PC-3 (cell line): ENCODE results near the gene MOB3A. TPM values are rescaled to one million over a fixed set of nuclear protein-coding genes. Genes with fewer than 3 reads are reported as not detected.

Experiments used
- ATAC-seq: fragments of 200-7000 bp; cut with Tn5 transposase; 2 replicates; pipeline ENCODE4 v1.9.1; 2020; ENCODE audit warnings: mild to moderate bottlenecking, moderate library complexity
- BruUV-seq: library from RNA; stranded (reverse); fragments of 400-500 nt; replicated peaks from 2 replicates; lab custom pipeline; 2021; lab: Mats Ljungman, UMichigan
- CTCF ChIA-PET: fragments of 300-600 bp; sonication (Branson Sonifier 250); formaldehyde crosslinking; loops from one replicate; lab custom pipeline; 2022; ENCODE audit warnings: antibody characterized with exemption; lab: Charles Lee
- POLR2A ChIA-PET: fragments of 300-600 bp; sonication (Branson Sonifier 250); formaldehyde crosslinking; loops from one replicate; lab custom pipeline; 2022; ENCODE audit warnings: antibody characterized with exemption; ENCODE audit not compliant: unreplicated experiment; lab: Charles Lee
- DNase-seq: peaks from one replicate; pipeline ENCODE4 v3.0.0-alpha.2; 2015
- H2AFZ ChIP-seq: fragments of 300-600 bp; sonication (generic); 2 replicates; pipeline ENCODE4 v1.6.0; 2016; ENCODE audit warnings: antibody characterized with exemption, low read length
- H3F3A ChIP-seq: fragments of 300-600 bp; sonication (generic); one replicate; pipeline ENCODE4 v1.6.0; 2017; ENCODE audit warnings: antibody characterized with exemption, low read length, control low read depth, mild to moderate bottlenecking; ENCODE audit not compliant: unreplicated experiment
- H3K27ac ChIP-seq: fragments of 300-600 bp; sonication (generic); 2 replicates; pipeline ENCODE4 v1.5.1; 2016; ENCODE audit warnings: mild to moderate bottlenecking, low read length
- H3K27me3 ChIP-seq: fragments of 300-600 bp; sonication (generic); 2 replicates; pipeline ENCODE4 v1.6.1; 2016; ENCODE audit warnings: low read length, mixed read lengths
- H3K36me3 ChIP-seq: fragments of 300-600 bp; sonication (generic); 2 replicates; pipeline ENCODE4 v1.6.1; 2016; ENCODE audit warnings: low read depth, mixed run types, low read length, mixed read lengths
- H3K4me1 ChIP-seq: fragments of 300-600 bp; sonication (generic); 2 replicates; pipeline ENCODE4 v1.5.1; 2016; ENCODE audit warnings: low read length; ENCODE audit not compliant: insufficient read depth
- H3K4me2 ChIP-seq: fragments of 300-600 bp; sonication (generic); 2 replicates; pipeline ENCODE4 v1.6.0; 2016; ENCODE audit warnings: low read length
- H3K4me3 ChIP-seq: fragments of 300-600 bp; sonication (generic); 2 replicates; pipeline ENCODE4 v1.5.1; 2016; ENCODE audit warnings: mild to moderate bottlenecking, low read length, mixed read lengths
- H3K79me2 ChIP-seq: fragments of 300-600 bp; sonication (generic); 2 replicates; pipeline ENCODE4 v1.6.1; 2017; ENCODE audit warnings: low read length, mixed read lengths
- H3K9ac ChIP-seq: fragments of 300-600 bp; sonication (generic); 2 replicates; pipeline ENCODE4 v1.6.0; 2016; ENCODE audit warnings: mild to moderate bottlenecking, low read length
- H3K9me2 ChIP-seq: fragments of 300-600 bp; sonication (generic); replicated peaks from 2 replicates; pipeline ENCODE4 v1.6.1; 2016; ENCODE audit warnings: mixed run types, low read length, mixed read lengths
- H3K9me3 ChIP-seq: fragments of 300-600 bp; sonication (generic); 2 replicates; pipeline ENCODE4 v1.6.1; 2016; ENCODE audit warnings: low read length, mixed read lengths
- H4K20me1 ChIP-seq: fragments of 300-600 bp; sonication (generic); 2 replicates; pipeline ENCODE4 v1.6.1; 2016; ENCODE audit warnings: low read length, mixed read lengths
- CTCF ChIP-seq: fragments of 300-600 bp; sonication (generic); conservative IDR thresholded peaks from 2 replicates; pipeline ENCODE4 v1.5.1; 2017; ENCODE audit warnings: antibody characterized with exemption, low read depth, mild to moderate bottlenecking, low read length
- EZH2 ChIP-seq: fragments of 300-600 bp; sonication (generic); IDR thresholded peaks from one replicate; pipeline ENCODE4 v1.6.1; 2017; ENCODE audit warnings: antibody characterized with exemption, mild to moderate bottlenecking, low read length; ENCODE audit not compliant: unreplicated experiment
- EZH2phosphoT487 ChIP-seq: fragments of 300-600 bp; sonication (generic); IDR thresholded peaks from 2 replicates; pipeline ENCODE4 v1.6.1; 2018; ENCODE audit warnings: mild to moderate bottlenecking, antibody characterized with exemption, low read length, borderline replicate concordance
- intact Hi-C: fragments of 100-400 bp; cut with micrococcal nuclease; formaldehyde crosslinking; loops from 2 replicates; pipeline ENCODE4 v1.9.0; 2023
- total RNA-seq: library from RNA; depleted of rRNA; stranded (reverse); fragments of >200 nt; gene quantifications from 2 replicates; pipeline ENCODE4 v1.2.3, GENCODE V29; 2014

MOB3A gene
- total RNA-seq, 1 experiment from 2014 or later = 15.1 TPM

- H3K4me1 ChIP-seq = no peaks in the 10 kb centered on the region
- no peak overlapping the region for H3K9ac ChIP-seq
- H3K9me3 ChIP-seq = no peaks in the 10 kb centered on the region
- DNase-seq (no peak), ATAC-seq (no peak)
- H2AFZ ChIP-seq = no peak overlapping the region
- no peak overlapping the region for H3K27ac ChIP-seq
- peaks cover 10% of the 10 kb centered on the region; the same call in 1 of the 2 replicates for H3K36me3 ChIP-seq
- no peaks in the 10 kb centered on the region for H3F3A ChIP-seq
- no peaks in the 10 kb centered on the region for H4K20me1 ChIP-seq
- intact Hi-C loops = no loop called here
- no peaks in the 10 kb centered on the region for H3K9me2 ChIP-seq
- TF ChIP-seq EZH2 (no peak), CTCF (no peak), EZH2phosphoT487 (no peak)
- no peak overlapping the region for H3K4me3 ChIP-seq
- ChIA-PET CTCF (interaction anchor here (0.6 kb wide), 1 partner anchor 205 kb away, joined by 3 read pairs; the partner anchor contains the start of genes LSM7 and SPPL2B), POLR2A (no interaction called here)
- BruUV-seq = no TSS peak
- H3K79me2 ChIP-seq = no peaks in the 10 kb centered on the region
- no peaks in the 10 kb centered on the region for H3K27me3 ChIP-seq
- no peak overlapping the region for H3K4me2 ChIP-seq
Measured at GRCh38 chr19:2122982-2123381, 26.9 kb upstream of the MOB3A start.

- TF ChIP-seq CTCF (no peak), EZH2phosphoT487 (no peak), EZH2 (no peak)
- Histone ChIP-seq H3K9ac (no peak overlapping the region), H3F3A (no peaks in the 10 kb centered on the region), H3K27ac (no peak overlapping the region), H3K9me2 (no peaks in the 10 kb centered on the region), H3K36me3 (peaks cover 10% of the 10 kb centered on the region; the same call in 1 of the 2 replicates), H3K4me2 (no peak overlapping the region), H3K27me3 (no peaks in the 10 kb centered on the region), H3K79me2 (no peaks in the 10 kb centered on the region), H3K9me3 (no peaks in the 10 kb centered on the region), H3K4me1 (no peaks in the 10 kb centered on the region), H4K20me1 (no peaks in the 10 kb centered on the region), H3K4me3 (no peak overlapping the region), H2AFZ (no peak overlapping the region)
- ChIA-PET POLR2A (no interaction called here), CTCF (no interaction called here)
- DNase-seq (no peak), ATAC-seq (no peak)
- BruUV-seq = no TSS peak
- intact Hi-C loops = no loop called here
Measured at GRCh38 chr19:2122251-2122650, 26.1 kb upstream of the MOB3A start.

GRCh38 chr19:2121416-2122051 lies 25.4 kb upstream of the MOB3A start:
- H3K27ac ChIP-seq = no peak overlapping the region
- ATAC-seq (no peak), DNase-seq (no peak)
- no peaks in the 10 kb centered on the region for H3K4me1 ChIP-seq
- no peak overlapping the region for H3K4me2 ChIP-seq
- no peaks in the 10 kb centered on the region for H3K9me2 ChIP-seq
- no TSS peak for BruUV-seq
- H3K79me2 ChIP-seq = no peaks in the 10 kb centered on the region
- no peaks in the 10 kb centered on the region for H4K20me1 ChIP-seq
- H3K9ac ChIP-seq = no peak overlapping the region
- H3K9me3 ChIP-seq = no peaks in the 10 kb centered on the region
- no peak for TF ChIP-seq EZH2phosphoT487
- no peak for TF ChIP-seq CTCF
- TF ChIP-seq EZH2 = no peak
- intact Hi-C loops = no loop called here
- no peaks in the 10 kb centered on the region for H3K27me3 ChIP-seq
- CTCF ChIA-PET = no interaction called here
- no peak overlapping the region for H3K4me3 ChIP-seq
- no peak overlapping the region for H2AFZ ChIP-seq
- H3K36me3 ChIP-seq = peaks cover 7% of the 10 kb centered on the region; the same call in 1 of the 2 replicates
- POLR2A ChIA-PET = no interaction called here
- no peaks in the 10 kb centered on the region for H3F3A ChIP-seq
